Thyroid gland (tissue), 4 donors: ENCODE measurements around the gene ADGRE3.

Source experiments
- CTCF ChIP-seq, 6 experiments: fragments of 200-600 bp in 3 of 6; fragments of 450-650 bp in 3 of 6; sonication (generic) in 3 of 6; IDR thresholded peaks; one replicate each; pipeline ENCODE4 v1.5.1; 2016 to 2019; ENCODE audit warnings: antibody characterized with exemption in 6 of 6, mild to moderate bottlenecking in 2 of 6, inconsistent platforms in 1 of 6, moderate library complexity in 1 of 6
- POLR2A ChIP-seq, 2 donors: fragments of 450-650 bp; IDR thresholded peaks; one replicate each; pipeline ENCODE4 v1.6.1; 2017; ENCODE audit warnings: antibody characterized with exemption in 2 of 2, mild to moderate bottlenecking in 2 of 2, moderate library complexity in 1 of 2

GRCh38 chr19:14639536-14640277 is 34.9 kb downstream of the ADGRE3 start:
- TF ChIP-seq CTCF (IDR thresholded peaks at IDR 0.05) = no peak
- TF ChIP-seq POLR2A (IDR thresholded peaks at IDR 0.05) = no peak
